NOMO-1 (cell line): Measurements from ENCODE around the gene FHOD3.

Source experiments
- DNase-seq, 2 experiments: peaks; one replicate each; lab custom pipeline; 2025; ENCODE audit not compliant: unreplicated experiment in 2 of 2; lab: John Stamatoyannopoulos, UW

FHOD3 gene

GRCh38 chr18:36578871-36579710, 281.6 kb downstream of the FHOD3 start:
- DNase-seq = no peak

GRCh38 chr18:36580266-36580665, 282.8 kb downstream of the FHOD3 start:
- DNase-seq = no peak

GRCh38 chr18:36580874-36581750, 283.6 kb downstream of the FHOD3 start:
- DNase-seq = no peak

GRCh38 chr18:36582988-36583745, 285.7 kb downstream of the FHOD3 start:
- DNase-seq = no peak

GRCh38 chr18:36589857-36590543, 292.5 kb downstream of the FHOD3 start:
- no peak for DNase-seq

- no peak for DNase-seq
Observed at GRCh38 chr18:36590621-36591580, 293.4 kb downstream of the FHOD3 start.

- no peak for DNase-seq
Observed at GRCh38 chr18:36592282-36592681, 294.8 kb downstream of the FHOD3 start.

- no peak for DNase-seq
Observed at GRCh38 chr18:36593001-36593400, 295.5 kb downstream of the FHOD3 start.

GRCh38 chr18:36593641-36594040, 296.1 kb downstream of the FHOD3 start:
- DNase-seq = no peak

- no peak for DNase-seq
Observed at GRCh38 chr18:36594621-36595020, 297.1 kb downstream of the FHOD3 start.

- no peak for DNase-seq
Observed at GRCh38 chr18:36595046-36595817, 297.7 kb downstream of the FHOD3 start.

- DNase-seq = no peak
Observed at GRCh38 chr18:36595818-36596215, 298.3 kb downstream of the FHOD3 start.

GRCh38 chr18:36597636-36598035, 300.1 kb downstream of the FHOD3 start:
- DNase-seq = no peak

- DNase-seq = no peak
Observed at GRCh38 chr18:36600548-36600947, 303.0 kb downstream of the FHOD3 start.

- DNase-seq = peak in 1 of 2 experiments; percentile 4
Observed at GRCh38 chr18:36601316-36601715, 303.8 kb downstream of the FHOD3 start.

- no peak for DNase-seq
Observed at GRCh38 chr18:36602071-36602470, 304.6 kb downstream of the FHOD3 start.

GRCh38 chr18:36602620-36603019, 305.1 kb downstream of the FHOD3 start:
- DNase-seq = no peak

GRCh38 chr18:36608107-36608506, 310.6 kb downstream of the FHOD3 start:
- no peak for DNase-seq

- no peak for DNase-seq
Observed at GRCh38 chr18:36610258-36610657, 312.7 kb downstream of the FHOD3 start.
